RWPE1 (cell line): Measurements from ENCODE around the gene IARS1.
A peak's percentile ranks its signal among the peaks of the same experiment; 100 is the strongest.

Source experiments
- CTCF ChIA-PET: fragments of 350-600 bp; sonication (Branson Sonifier 250); formaldehyde crosslinking; extraction: SDS; loops from one replicate; lab custom pipeline; 2021; lab: Yijun Ruan, JAX
- POLR2A ChIA-PET: fragments of 400-600 bp; formaldehyde crosslinking; extraction: SDS; loops from one replicate; lab custom pipeline; 2020; ENCODE audit warnings: antibody characterized with exemption; ENCODE audit not compliant: low non-redundant PET; lab: Yijun Ruan, JAX
- DNase-seq: peaks from one replicate; pipeline ENCODE4 v3.0.0; 2012; ENCODE audit warnings: low spot score
- H3K27ac ChIP-seq: fragments of 450-650 bp; 2 replicates; pipeline ENCODE4 v1.5.1; 2017
- CTCF ChIP-seq: fragments of 450-650 bp; conservative IDR thresholded peaks from 2 replicates; pipeline ENCODE4 v1.5.1; 2017; ENCODE audit warnings: low read depth, mild to moderate bottlenecking

IARS1 gene

GRCh38 chr9:92298036-92298435, 4.5 kb upstream of the IARS1 start:
- no peak for DNase-seq
- ChIA-PET POLR2A (interaction anchor here (0.6 kb wide), 1 partner anchor 46 kb away, joined by 4 read pairs; no protein-coding TSS in a partner anchor), CTCF (interaction anchor here (0.6 to 1.2 kb wide), 2 partner anchors 11 to 31 kb away, joined by 3 read pairs; no protein-coding TSS in a partner anchor)
- TF ChIP-seq CTCF: no peak
- H3K27ac ChIP-seq: no peak overlapping the region

GRCh38 chr9:92297611-92298010, 4.1 kb upstream of the IARS1 start:
- H3K27ac ChIP-seq: no peak overlapping the region
- TF ChIP-seq CTCF: no peak
- POLR2A ChIA-PET: no interaction called here
- DNase-seq: no peak
- CTCF ChIA-PET: interaction anchor here (0.6 to 0.7 kb wide), 2 partner anchors 357 to 417 kb away, joined by 3 to 5 read pairs; no protein-coding TSS in a partner anchor

GRCh38 chr9:92295827-92296258, 2.3 kb upstream of the IARS1 start:
- no peak for TF ChIP-seq CTCF
- peak overlapping the region; percentile 53 for H3K27ac ChIP-seq
- ChIA-PET CTCF (no interaction called here), POLR2A (no interaction called here)
- peak; percentile 60 for DNase-seq

DNA sequence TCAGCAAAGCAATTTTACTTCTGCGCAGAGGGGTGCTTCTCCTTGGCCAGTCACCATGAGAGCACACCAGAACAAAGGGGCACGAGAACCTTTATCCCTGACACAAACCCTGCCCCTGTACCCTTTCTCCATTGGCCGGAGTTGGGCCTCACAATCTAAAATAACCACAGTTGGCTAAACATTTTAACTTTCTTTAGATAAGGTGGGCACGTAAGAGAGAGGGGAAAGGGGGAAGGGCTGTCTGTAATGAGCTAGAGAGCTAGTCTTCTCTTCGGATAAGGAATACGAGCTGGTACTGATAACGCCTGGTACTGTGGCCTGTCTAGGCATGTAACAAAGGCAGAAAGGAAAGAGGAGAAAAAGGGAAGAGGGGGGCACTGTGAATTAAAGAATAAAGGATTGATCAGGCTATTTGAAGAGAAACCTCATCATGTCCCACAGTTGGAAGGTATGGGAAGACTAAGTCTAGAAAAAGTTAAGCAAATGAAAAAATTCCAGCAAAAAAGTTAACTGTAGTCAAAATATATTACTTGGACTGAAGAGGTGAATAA, 1.8 kb upstream of the IARS1 start:
- no peak for DNase-seq
- POLR2A ChIA-PET: no interaction called here
- CTCF ChIA-PET: interaction anchor here (0.7 to 1.1 kb wide), 2 partner anchors 154 to 156 kb away, joined by 4 to 7 read pairs; no protein-coding TSS in a partner anchor
- H3K27ac ChIP-seq: no peak overlapping the region
- TF ChIP-seq CTCF: no peak

DNA sequence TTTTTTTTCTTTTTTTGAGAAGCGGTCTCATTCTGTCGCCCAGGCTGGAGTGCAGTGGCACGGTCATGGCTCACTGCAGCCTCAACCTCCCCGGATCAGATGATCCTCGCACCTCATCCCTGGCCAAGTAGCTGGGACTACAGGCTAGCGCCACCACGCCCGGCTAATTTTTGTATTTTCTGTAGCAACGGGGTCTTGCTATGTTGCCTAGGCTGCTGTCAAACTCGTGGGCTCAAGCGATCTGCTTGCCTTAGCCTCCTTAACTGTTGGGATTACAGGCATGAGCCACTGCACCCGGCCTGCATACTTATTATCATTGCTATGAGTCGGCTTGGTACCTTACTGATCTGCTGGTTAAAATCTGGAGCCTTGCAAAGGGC, 790 bp upstream of the IARS1 start:
- peak overlapping the region; percentile 84 for H3K27ac ChIP-seq
- CTCF ChIA-PET: interaction anchor here (0.5 to 1.1 kb wide), 4 partner anchors 12 to 153 kb away, joined by 3 to 5 read pairs (median 4); partner anchors contain the start of gene CENPP
- TF ChIP-seq CTCF: no peak
- POLR2A ChIA-PET: no interaction called here
- DNase-seq: no peak

GRCh38 chr9:92293075-92293354, 482 bp downstream of the IARS1 start:
- H3K27ac ChIP-seq: peak overlapping the region; percentile 84
- POLR2A ChIA-PET: no interaction called here
- no peak for DNase-seq
- TF ChIP-seq CTCF: no peak
- CTCF ChIA-PET: no interaction called here
